ENCODE data around the gene ADGRB3. TPM values are rescaled to one million over a fixed set of nuclear protein-coding genes. Genes with fewer than 3 reads are reported as not detected.

The ADGRB3 gene
- total and polyA plus RNA-seq, 10 donors = 0.09 to 4.1 (median 1.1) TPM

DNA sequence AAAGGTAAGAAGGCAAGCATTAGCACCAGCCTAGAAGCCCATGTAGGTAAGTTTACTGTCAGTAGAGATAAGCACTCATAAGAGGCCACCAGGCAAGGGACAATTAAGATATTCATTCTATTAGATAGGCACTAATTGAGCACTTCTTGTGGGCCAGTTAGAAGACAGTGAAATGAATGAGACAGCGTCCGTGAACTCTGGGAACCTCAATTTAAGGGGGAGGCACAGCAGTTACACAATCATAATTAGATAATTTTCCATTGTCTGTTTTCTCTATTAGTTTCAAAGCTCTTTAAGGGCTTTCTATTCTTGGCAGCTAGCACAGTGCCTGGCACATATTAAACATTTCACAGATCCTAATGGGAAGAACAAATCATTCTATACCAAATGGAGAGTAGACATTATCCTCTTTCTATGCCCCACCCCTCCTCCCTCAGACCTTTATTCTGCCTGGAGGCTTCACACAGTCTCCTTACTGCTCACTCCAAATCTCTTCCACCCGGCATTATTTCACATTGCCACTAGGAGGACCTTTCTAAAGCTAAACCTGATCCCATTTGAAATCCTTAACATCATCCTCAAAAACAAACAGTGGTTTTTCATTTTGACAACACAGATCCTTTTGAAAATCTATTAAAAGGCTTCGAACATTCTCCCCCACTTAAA, 529.6 kb downstream of the ADGRB3 start:
- no peaks in the 10 kb centered on the region for H3K36me3 ChIP-seq
- H3K4me3 ChIP-seq = no peak overlapping the region
- H3K9me3 ChIP-seq = no peaks in the 10 kb centered on the region
- DNase-seq = no peak
- H3K27ac ChIP-seq = no peak overlapping the region
- intact Hi-C loops (cut with DNase I; ENCODE audit: low total_unique reads) = no loop called here
- TF ChIP-seq POLR2AphosphoS5 (IDR thresholded peaks at IDR 0.05) = no peak
- no peak for TF ChIP-seq CTCF (IDR thresholded peaks at IDR 0.05 in 8 of 11, conservative IDR thresholded peaks at IDR 0.05 in 3 of 11)
- no peak for TF ChIP-seq POLR2A (IDR thresholded peaks at IDR 0.05)
- H3K27me3 ChIP-seq (replicated peaks in 1 of 7) = no peaks in the 10 kb centered on the region
- H3K4me1 ChIP-seq = no peaks in the 10 kb centered on the region
- 59 to 72% (median 69%) methylated on average over 4 of the region's 4 CpGs for WGBS, 5 donors

GRCh38 chr6:69179681-69180080, 544.6 kb downstream of the ADGRB3 start:
- Histone ChIP-seq H3K27me3 (replicated peaks in 1 of 7) (no peaks in the 10 kb centered on the region), H3K36me3 (no peaks in the 10 kb centered on the region), H3K9me3 (peaks cover 0 to 30% (median 0%) of the 10 kb centered on the region in 8 donors), H3K4me1 (no peaks in the 10 kb centered on the region), H3K4me3 (no peak overlapping the region), H3K27ac (no peak overlapping the region)
- no peak for TF ChIP-seq POLR2A (IDR thresholded peaks at IDR 0.05)
- no peak for DNase-seq
- intact Hi-C loops (cut with DNase I; ENCODE audit: low total_unique reads) = no loop called here

- TF ChIP-seq POLR2A (IDR thresholded peaks at IDR 0.05) = no peak
- no peak for TF ChIP-seq POLR2AphosphoS5 (IDR thresholded peaks at IDR 0.05)
- no peak for TF ChIP-seq CTCF (IDR thresholded peaks at IDR 0.05 in 8 of 11, conservative IDR thresholded peaks at IDR 0.05 in 3 of 11)
- no peak overlapping the region for H3K4me3 ChIP-seq
- H3K27me3 ChIP-seq (replicated peaks in 1 of 7) = no peaks in the 10 kb centered on the region
- no peak for DNase-seq
- H3K9me3 ChIP-seq = peaks cover 0 to 30% (median 0%) of the 10 kb centered on the region in 8 donors
- intact Hi-C loops (cut with DNase I; ENCODE audit: low total_unique reads) = no loop called here
- H3K27ac ChIP-seq = no peak overlapping the region
- no peaks in the 10 kb centered on the region for H3K36me3 ChIP-seq
- WGBS, 5 donors = 79 to 87% (median 82%) methylated on average over 6 to 7 of the region's 7 CpGs
- H3K4me1 ChIP-seq = no peaks in the 10 kb centered on the region
These were observed 545.4 kb downstream of the ADGRB3 start for GRCh38 chr6:69180361-69181067.

DNA sequence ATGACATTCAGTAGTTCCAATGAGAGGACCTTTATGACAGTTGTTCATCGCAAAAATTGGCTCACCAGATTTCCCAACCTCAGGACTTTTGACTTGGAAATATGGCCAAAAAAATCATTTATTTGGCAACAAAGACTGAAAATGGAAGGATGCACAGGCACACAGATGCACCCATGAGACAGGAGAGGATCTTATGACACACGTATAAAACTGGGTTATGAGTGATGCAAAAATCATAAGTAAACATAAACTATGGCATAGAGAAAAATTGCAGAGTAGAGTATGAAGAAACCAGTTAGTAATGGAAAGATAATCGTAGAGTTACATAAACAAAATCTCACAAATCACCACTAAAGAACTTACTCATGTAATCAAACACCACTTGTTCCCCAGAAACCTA, 546.9 kb downstream of the ADGRB3 start:
- DNase-seq = no peak
- Histone ChIP-seq H3K4me3 (no peak overlapping the region), H3K4me1 (no peaks in the 10 kb centered on the region), H3K27ac (no peak overlapping the region), H3K9me3 (peaks cover 0 to 30% (median 0%) of the 10 kb centered on the region in 8 donors), H3K27me3 (replicated peaks in 1 of 7) (no peaks in the 10 kb centered on the region), H3K36me3 (no peaks in the 10 kb centered on the region)
- no peak for TF ChIP-seq POLR2AphosphoS5 (IDR thresholded peaks at IDR 0.05)
- TF ChIP-seq CTCF (IDR thresholded peaks at IDR 0.05 in 8 of 11, conservative IDR thresholded peaks at IDR 0.05 in 3 of 11) = no peak
- TF ChIP-seq POLR2A (IDR thresholded peaks at IDR 0.05) = no peak
- WGBS, 5 donors = 77 to 86% (median 83%) methylated on average over 3 of the region's 3 CpGs
- intact Hi-C loops (cut with DNase I; ENCODE audit: low total_unique reads) = no loop called here

Measured in spleen (tissue), 11 donors.